GM19467 (cell line): Measurements from ENCODE around the gene SAMD14.
"Not testable (repeated sequence)": the region's sequence is repeated elsewhere in the genome, so short reads cannot be mapped to it uniquely, and the experiment has no call there.

Experiments used
- ATAC-seq: cut with Tn5 transposase; IDR thresholded peaks from one replicate; pipeline ENCODE4 v1.9.1; 2021; ENCODE audit warnings: mild to moderate bottlenecking, moderate library complexity; ENCODE audit not compliant: unreplicated experiment

SAMD14 gene

DNA sequence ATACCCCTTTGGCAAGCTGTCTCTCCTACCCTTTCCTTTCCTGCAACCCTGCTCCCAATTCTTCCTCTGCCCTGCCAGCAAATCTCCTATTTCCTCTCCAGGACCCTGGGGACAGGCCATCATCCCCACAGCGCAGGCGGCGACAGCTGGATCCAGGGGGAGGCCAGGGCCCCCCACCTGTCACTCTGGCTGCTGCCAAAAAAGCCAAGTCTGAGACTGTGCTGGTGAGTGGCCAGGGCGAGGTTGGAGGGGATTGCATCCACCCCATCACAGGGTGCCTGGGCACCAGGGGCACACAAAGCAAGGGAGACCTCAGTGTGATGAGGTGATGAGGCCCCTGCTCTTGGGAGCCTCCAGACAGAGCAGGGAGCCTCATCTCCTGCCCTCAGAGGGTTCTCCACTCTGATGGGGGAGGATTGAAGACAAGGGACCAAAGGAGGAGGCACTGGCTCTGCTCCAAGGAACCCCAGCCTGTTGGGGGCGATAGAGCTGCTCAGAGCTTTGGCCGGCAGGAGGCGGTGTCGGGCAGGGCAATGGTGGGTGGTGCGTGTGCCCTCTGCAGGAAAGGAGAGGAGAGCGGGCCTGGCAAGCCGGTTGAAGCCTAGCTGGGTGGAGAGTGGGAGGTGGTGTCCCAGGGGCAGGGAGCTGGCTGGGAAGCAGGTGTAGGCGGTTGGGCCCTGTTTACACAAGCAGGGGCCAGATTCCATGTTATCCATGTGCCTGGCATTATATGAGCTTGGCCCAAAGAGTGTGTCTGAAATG is 50.4 kb downstream of the SAMD14 start:
- no peak for ATAC-seq

DNA sequence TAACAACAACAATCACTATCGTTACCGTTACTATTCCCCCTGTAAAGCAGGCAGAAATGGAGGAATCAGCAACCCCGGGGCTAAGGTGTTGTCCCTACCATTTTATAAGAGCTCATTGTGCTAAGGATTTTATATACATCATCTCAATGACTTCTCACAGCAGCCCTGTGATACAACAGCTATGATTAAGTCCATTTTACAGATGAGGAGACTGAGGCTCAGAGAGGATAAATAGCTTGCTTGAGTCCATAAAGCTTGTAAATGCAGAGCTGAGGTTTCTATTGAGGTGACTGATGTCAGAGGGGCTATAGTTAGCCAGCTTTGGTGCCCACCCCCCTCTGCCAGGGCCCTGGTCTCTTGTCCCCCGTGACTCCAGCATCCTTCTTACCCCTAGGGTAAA is 51.5 kb downstream of the SAMD14 start:
- ATAC-seq = no peak

GRCh38 chr17:50076591-50077235 is 53.2 kb downstream of the SAMD14 start:
- ATAC-seq = no peak

DNA sequence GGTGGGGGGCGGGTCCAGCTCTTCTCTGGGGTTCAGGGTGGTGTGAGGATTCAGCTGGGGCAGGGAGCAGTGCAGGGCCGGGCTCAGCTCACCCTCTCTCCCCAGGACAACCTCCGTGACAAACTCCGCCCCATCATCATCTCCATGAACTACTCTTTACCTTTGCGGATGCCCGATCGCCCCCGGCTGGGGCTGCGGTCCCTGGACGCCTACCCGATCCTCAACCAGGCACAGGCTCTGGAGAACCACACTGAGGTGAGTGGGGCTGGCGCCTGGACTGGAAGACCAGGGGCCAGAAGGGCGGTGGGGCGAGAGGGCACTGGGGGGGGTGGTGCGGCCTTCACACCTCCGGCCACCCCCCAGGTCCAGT is 53.8 kb downstream of the SAMD14 start:
- ATAC-seq = no peak

GRCh38 chr17:50075446-50076032 is 54.4 kb downstream of the SAMD14 start:
- no peak for ATAC-seq

GRCh38 chr17:50074227-50074626 is 55.7 kb downstream of the SAMD14 start:
- ATAC-seq = no peak

- no peak for ATAC-seq
Observed at GRCh38 chr17:50072925-50073324, 57.0 kb downstream of the SAMD14 start.

DNA sequence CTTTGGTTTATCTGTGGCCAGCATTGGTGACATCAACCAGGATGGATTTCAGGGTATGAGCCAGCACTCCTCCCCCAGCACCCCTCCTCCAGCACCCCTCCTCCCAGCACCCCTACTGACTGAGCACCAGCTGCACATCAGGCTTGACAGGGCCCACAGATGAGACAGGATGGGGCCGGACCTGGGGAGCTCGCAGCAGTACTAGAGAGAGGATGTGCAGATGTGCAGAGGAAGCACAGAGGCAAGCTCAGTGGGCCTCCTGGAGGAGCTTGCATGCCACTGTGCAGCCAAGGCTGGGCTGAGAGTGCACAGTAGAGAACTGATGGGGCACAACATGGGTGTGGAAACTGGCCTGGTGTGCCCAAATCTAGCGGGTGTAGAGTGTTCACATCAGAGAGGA is 57.8 kb downstream of the SAMD14 start:
- ATAC-seq = no peak

DNA sequence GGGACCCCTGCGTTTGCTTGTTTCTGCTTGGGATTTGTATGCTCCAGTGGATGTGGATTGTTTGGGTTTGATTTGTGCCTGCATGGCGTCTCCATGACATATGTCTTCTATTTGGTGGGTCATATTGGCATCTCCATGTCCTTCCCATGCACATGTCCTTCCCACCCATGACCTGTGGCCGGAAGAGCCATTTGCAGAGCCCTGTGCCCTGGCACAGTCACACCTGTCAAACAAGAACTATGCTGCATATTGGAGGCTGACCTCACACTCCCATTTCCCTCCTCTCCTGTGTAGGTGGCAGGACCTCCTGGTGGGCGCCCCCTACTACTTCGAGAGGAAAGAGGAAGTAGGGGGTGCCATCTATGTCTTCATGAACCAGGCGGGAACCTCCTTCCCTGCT is 58.3 kb downstream of the SAMD14 start:
- ATAC-seq = no peak

DNA sequence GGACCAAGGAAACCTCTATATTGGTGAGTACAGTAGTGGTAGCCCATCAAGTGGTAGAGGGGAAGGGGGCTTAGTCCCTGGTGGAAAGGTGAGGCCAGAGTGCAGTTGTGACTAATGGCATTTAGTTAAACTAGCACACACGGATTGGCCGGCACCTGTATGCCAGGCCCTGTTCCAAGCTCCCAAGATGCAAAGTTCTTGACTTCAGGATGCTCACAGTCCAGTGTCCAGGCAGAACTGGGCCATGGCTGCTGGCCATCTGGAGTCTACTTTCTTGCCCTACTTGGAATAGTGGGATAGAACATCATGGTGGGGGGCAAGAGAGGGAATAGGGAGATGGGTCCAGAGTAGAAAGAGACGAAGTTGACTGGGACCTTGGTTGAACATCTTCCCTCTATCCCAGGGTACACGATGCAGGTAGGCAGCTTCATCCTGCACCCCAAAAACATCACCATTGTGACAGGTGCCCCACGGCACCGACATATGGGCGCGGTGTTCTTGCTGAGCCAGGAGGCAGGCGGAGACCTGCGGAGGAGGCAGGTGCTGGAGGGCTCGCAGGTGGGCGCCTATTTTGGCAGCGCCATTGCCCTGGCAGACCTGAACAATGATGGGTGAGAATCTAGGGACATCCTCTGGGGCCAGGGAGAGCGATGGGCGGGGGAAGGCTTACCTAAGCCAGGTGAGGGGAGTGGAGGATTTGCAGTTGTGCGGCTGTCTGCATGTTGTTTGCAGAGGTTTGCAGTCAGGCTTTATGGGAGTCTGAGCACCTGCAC is 58.9 kb downstream of the SAMD14 start:
- ATAC-seq = no peak

GRCh38 chr17:50067996-50068395 is 62.0 kb downstream of the SAMD14 start:
- ATAC-seq = no peak

- no peak for ATAC-seq
Observed at GRCh38 chr17:50066995-50067394, 63.0 kb downstream of the SAMD14 start.

GRCh38 chr17:50065056-50065455 is 64.9 kb downstream of the SAMD14 start:
- no peak for ATAC-seq

DNA sequence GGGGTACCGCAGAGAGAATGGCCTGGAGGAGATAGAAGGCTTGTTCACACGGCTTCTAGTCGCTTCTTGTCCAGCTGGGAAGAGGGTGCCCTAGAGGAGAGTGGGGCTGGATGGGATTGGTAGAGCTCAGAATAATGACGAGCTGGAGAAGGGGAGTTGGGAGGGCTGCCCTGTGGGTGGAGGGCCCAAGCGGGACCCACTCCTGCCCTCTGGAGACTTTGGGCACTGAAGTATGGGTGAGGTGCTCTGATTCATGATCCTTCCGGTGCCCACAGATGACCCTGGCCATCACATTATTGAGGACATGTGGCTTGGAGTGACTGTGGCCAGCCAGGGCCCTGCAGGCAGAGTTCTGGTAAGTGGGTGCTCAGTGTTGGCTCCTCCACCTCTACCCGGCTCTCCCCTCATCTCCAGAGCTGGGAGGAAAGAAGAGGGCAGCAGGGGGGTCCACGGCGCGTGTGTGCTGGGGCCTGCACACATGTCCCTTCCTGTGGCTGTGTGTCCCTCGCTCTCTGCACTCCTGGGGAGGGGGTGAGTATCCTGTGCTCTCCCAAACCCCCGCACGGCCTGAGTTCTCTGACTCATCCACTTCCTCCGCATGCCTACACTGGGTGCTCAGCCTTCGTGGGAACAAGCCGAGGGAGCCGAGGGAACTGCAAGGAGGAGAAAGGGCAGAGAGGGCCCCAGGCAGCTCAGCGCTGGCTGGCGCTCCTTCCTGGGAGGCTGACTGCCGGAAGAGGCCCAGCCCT is 65.5 kb downstream of the SAMD14 start:
- no peak for ATAC-seq

- ATAC-seq = no peak
Observed at GRCh38 chr17:50063561-50064252, 66.3 kb downstream of the SAMD14 start.

GRCh38 chr17:50062293-50063243 is 67.4 kb downstream of the SAMD14 start:
- no peak for ATAC-seq

DNA sequence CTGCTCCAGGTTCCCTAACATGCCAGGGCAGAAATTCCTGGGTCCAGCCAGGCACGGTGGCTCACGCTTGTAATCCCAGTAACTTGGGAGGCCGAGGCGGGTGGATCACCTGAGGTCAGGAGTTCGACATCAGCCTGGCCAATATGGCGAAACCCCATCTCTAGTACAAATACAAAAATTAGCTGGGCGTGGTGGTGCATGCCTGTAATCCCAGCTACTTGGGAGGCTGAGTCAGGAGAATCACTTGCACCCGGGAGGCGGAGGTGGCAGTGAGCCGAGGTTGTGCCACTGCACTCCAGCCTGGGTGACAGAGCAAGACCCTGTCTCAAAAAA is 68.3 kb downstream of the SAMD14 start:
- ATAC-seq = not testable (repeated sequence)

GRCh38 chr17:50060951-50061712 is 68.8 kb downstream of the SAMD14 start:
- ATAC-seq = no peak
